GM19455 (cell line): ENCODE data around the gene CYGB.

Experiments used
- ATAC-seq: cut with Tn5 transposase; IDR thresholded peaks from one replicate; pipeline ENCODE4 v1.9.1; 2021; ENCODE audit not compliant: unreplicated experiment

The CYGB gene

DNA sequence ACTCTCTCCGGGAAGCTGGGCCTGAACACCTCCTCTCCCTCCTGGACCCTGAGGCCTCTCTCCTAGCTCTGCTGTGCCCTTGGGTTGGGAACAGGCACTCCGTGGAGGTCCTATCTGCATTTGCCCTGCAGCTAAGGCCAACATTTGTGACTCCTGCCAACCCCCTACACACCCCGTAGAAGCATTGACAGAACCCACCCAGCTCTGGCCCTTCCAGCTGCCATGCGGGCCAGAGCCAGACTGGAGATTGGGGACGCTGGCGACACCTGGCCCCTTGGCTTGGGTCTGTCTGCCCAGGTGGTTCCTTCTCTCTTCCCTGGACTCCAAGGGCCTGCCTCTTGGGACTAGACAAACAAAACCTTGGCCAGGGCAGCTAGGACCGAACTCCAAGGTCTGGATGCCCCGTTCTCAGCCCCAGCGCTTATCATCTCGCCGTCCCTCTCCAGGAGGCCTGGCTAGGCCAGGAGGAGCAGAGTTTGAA, 35.6 kb downstream of the CYGB start:
- no peak for ATAC-seq

DNA sequence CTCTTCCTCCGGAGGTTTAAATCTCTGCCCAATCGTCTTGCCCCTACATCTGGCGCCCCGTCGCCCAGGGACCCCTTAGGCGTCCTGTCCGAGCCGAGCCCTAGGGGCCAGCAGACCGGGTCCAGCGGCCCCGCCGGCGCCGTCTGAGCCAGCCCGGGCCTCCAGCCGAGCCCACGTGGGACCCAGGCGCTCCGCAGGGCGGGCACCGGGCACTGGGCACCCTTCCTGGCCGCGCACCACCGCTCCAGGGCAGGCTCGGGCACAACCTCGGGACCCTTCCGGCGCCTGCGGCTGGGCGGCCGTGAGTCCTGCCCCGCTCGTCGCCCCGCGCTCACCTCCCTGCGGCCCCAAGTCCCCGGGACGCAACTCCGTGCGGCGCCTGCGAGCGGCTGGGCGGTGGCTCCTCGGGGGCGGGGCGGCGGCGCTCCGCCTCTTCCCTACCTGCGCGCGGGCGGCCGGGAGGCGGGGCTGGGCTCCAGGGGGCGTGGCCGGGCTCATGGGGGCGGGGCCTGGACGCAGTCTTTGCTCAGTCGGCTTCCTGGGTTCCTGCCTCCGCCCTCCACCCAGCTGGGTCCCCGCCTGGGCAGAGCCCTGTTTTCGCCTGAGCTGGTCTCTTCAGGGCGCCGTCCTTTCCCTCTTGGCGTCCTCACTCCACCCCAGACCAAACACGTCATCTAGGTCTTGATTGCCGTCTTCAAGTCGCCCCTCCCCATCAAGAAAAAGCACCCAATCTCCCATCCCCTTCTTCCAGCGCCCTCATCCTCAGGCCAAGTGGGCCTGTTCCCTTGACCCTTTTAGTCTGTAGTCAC, 36.3 kb downstream of the CYGB start, which contains the start of gene RHBDF2:
TSS of gene RHBDF2 (minus strand) at position 406 of the 809 bp plus-strand sequence. CDS start 19,899 bp downstream, outside the sequence.
- ATAC-seq, result peak; percentile 66

- no peak for ATAC-seq
Observed at GRCh38 chr17:76500747-76501017, 36.8 kb downstream of the CYGB start.

GRCh38 chr17:76500074-76500746, 37.3 kb downstream of the CYGB start:
- ATAC-seq, result no peak

DNA sequence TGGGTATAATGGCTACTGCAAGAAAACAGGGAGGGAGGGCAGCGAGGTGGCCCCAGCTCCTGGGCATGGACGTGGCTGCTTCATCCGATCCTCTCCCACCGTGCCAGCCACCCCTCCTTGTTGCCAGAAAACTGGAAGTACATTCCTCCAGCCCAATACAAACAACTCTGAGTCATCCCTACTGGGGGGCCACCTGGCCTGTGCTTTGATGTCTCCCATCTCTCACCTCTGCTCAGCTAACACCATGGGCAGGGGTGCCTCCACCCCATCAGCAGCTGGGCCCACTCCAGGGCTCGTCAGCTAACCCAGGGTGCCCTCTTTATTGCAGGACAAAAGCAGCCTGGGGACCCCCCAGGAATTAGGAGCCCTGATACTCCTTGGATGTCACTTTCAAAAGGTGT, 38.2 kb downstream of the CYGB start:
- no peak for ATAC-seq

DNA sequence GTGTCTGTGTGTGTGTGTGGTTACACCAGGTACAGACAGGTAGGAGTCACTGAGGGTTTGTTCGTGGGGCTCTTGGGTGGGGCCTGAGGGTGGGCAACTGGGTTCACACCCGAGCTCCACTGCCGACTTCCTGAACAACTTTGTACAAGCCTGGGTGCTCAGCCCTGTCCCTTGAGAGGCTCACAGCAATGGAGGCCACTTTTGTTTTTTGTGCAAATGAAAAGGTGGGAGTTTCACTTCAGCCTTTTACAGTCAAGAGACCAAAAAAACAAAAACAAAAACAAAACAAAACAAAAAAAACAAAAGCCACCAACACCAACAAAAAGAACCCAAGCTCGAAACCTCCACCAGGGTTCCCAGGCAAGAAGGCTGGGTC, 38.6 kb downstream of the CYGB start:
- ATAC-seq, result no peak

- ATAC-seq, result no peak
Observed at GRCh38 chr17:76497979-76498875, 39.3 kb downstream of the CYGB start.

DNA sequence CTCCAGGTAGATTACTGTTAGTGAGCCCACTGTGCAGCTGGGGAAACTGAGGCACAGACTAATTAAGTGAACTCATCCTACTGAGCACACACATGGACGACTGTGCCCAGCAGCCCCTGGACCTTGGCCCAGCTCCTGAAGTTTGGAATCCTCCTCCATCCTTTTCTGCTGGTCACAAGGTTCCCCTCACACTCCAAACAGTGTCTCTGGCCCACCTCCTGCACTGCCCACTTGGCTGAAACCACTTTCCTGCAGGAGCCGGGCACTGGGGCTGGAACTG, 39.9 kb downstream of the CYGB start:
- no peak for ATAC-seq

DNA sequence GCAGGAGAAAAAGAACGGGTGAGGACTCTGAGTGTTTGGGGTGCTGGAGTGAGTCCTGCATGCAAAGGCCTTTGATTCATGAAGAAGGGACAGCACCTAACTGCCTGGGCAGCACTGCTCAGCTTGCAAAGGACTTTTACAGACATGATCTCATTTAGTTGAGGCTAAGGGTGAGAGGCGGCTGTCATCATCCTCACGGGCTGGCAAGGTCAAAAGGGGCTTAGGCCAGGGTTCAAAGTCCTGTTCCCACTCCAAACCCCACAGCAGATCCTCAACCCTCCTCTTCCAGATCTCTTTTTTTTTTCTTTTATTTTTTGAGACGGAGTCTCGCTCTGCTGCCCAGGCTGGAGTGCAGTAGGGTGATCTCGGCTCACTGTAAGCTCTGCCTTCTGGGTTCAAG, 41.0 kb downstream of the CYGB start:
- ATAC-seq, result no peak

- ATAC-seq, result no peak
Observed at GRCh38 chr17:76495663-76496400, 41.7 kb downstream of the CYGB start.

- peak; percentile 5 for ATAC-seq
Observed at GRCh38 chr17:76493505-76494167, 43.9 kb downstream of the CYGB start.

DNA sequence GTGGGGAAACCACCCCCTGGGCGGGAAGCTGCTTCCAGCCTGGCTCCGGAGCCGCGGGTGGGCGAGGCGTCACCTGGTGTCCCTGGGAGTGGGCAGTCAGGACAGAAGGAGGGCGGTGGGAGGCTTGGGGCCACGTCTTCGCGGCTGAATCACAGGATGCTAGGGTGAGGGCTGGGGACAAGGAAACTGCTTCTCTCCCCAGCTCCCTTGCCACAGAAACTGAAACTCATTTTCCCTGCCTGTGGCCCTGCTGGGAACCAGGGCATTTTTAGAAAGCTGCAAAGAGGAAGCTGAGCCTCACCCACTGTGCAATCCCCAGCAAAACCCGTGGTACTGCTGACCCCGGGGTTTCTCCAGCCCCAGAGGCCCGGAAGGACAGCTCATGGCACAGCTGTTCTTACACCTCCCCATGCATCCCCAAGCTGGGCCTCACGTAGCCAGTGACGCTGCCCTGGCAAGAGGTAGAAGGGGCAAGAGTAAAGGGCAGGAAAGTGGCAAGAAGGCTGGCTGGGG, 44.5 kb downstream of the CYGB start:
- peak; percentile 46 for ATAC-seq

DNA sequence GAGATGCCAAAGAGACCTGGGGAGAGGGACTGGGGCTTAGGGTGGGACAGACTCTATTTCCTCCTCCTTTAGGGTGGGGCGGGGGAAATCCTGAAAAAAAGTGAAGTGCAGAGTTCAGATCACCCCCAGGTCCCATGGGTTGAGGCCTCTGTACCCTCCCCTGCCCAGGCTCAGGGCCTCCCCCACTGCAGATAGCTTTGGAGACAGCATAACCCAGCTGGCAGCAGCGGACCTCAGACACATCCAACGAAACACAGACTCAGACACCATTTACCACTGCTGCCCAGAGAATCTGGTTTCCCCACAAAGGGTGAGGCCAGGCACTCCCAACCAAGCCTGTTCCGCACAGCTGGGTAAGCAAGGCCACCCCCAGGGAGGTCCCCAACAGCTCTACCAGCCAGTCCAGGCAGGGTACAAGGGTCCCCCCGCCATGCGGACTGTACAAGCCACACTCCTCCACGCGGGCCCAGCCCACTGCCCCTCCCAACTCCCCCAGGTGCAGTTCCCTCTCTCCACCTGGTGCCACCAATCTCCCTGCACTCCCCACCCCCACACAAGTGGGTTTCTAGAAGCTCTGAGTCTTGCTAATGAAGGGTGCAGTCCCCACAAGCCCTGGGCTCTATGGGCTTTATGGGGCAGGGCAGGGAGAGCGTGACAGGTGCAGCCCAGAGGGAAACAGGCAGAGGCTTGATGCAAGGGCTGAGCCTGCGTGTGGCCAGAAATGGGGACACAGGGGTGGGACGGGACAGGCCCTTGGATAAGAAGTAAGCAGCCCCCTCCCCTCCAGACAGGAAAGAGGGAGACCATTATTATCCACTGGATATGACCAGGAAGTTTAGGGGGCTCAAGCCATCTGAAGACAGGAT, 45.2 kb downstream of the CYGB start:
- ATAC-seq, result peak; percentile 45

DNA sequence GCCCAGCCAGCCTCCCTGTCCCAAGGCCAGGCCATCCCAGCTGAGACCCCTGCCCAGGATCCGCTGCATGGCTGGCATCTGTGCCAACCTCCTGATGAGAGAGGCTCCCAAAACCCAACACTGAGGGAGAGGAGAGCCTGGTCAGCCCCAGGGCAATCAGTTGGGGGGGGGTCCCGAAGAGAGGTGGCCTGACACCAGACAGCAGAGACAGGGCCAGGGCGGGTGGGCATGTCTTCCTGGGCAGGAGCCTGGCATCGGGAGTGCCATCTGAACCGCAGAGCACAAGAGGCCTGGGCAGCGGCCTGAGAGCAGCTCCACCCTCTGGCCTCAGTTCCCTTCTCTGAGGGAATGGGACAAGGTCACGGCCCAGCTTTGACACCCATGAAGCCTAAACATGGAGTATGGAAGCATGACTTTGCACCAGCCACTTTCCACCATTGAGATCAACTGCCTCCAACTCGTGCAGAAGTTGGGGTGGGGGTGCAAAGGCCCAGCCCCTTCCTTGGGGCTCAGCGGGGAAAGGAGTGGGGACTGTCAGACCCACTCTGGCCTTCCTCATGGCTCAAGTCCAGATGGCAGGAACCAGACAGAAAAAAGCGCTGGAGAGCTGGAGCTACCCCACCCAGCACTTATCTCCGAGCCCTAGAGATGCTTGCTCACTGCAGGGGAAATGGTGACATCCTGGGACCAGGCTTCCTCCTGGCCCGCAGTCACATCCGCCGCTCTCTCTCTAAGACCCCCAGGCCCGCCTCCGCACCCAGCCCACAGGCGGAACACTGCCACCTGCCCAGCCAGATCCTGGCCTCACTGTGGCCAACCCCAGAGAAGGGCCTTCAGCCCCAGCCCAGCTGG, 46.0 kb downstream of the CYGB start:
- ATAC-seq, result no peak

GRCh38 chr17:76490112-76490710, 47.3 kb downstream of the CYGB start:
- ATAC-seq, result no peak

DNA sequence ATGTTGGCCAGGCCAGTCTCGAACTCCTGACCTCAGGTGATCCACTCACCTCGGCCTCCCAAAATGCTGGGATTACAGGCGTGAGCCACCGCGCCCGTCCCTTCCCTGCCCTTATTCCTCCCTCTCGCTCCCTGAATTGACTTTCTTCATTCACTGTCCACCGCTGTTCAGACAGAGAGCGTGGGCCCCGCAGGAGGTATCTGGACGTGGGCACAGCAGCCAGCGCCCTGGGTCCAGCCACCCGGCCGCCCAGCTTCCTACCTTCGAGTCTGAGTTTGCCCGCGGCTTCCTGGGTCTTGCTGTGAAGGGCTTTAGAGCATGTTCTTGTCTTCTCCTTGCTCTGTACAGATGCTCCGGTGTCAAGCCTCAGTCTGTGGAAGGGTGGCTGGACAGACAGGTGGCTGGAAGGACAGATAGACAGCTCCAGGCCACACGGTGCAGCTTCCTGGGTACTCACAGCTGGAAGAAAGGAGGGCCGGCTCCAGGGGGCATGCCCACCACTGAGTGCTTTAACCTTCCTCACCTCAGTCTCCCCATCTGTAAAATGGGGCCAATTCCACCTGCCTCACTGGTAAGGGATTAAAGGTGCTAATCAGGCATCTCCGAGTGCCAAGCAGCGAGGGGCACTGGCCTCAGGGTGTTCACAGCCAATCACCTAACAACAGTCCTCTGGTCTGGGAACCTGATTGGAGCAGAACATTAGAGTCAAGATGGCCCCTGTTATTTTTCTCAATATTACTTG, 49.9 kb downstream of the CYGB start:
- ATAC-seq, result no peak

DNA sequence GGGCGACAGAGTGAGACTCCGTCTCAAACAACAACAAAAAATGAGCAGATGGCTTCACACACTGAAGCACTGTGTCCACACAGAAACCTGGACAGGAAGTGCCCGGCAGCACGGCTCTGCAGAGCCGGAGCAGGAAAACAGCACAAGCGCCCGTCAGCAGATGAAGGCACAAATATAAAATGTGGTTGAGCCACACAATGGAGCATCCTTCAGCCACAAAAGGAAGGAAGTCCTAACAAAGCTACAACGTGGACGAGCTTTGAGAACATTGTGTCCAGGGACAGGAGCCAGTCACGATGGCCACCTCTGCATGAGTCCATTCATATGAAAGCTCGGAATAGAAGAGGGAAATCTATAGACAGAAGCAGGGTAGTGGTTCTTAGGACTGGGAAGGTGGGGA, 51.9 kb downstream of the CYGB start:
- ATAC-seq, result no peak
